Measurements from ENCODE around the gene YWHAE.
"Not testable (repeated sequence)": the region's sequence is repeated elsewhere in the genome, so short reads cannot be mapped to it uniquely, and the experiment has no call there.

YWHAE gene

DNA sequence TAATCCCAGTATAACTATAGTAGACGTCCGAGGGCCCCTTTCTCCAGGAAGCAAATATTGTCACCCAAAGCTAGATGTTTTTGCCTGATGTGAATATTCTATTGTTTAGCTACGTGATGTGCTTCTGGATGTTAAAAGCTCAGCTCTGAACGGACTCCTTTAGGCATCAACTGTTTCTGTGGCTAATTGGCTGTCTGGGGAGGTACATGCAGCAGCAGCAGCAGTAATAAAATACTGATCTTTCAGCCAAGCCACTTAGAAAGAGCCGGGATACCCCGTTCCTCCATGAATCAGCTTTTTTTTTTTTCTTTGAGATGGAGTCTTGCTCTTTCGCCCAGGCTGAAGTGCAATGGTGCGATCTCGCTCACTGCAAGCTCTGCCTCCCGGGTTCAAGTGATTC lies 77.5 kb downstream of the YWHAE start:
- no peak overlapping the region for H3K4me3 ChIP-seq (ENCODE audit: control insufficient read depth, low read depth, low read length)
- TF ChIP-seq, protein P1, sequence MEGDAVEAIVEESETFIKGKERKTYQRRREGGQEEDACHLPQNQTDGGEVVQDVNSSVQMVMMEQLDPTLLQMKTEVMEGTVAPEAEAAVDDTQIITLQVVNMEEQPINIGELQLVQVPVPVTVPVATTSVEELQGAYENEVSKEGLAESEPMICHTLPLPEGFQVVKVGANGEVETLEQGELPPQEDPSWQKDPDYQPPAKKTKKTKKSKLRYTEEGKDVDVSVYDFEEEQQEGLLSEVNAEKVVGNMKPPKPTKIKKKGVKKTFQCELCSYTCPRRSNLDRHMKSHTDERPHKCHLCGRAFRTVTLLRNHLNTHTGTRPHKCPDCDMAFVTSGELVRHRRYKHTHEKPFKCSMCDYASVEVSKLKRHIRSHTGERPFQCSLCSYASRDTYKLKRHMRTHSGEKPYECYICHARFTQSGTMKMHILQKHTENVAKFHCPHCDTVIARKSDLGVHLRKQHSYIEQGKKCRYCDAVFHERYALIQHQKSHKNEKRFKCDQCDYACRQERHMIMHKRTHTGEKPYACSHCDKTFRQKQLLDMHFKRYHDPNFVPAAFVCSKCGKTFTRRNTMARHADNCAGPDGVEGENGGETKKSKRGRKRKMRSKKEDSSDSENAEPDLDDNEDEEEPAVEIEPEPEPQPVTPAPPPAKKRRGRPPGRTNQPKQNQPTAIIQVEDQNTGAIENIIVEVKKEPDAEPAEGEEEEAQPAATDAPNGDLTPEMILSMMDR (IDR thresholded peaks at IDR 0.05; ENCODE audit: control insufficient read depth, insufficient read depth, low read depth, low read length, missing control alignments), result no peak
- no peak for DNase-seq (ENCODE audit: low read depth)

DNA sequence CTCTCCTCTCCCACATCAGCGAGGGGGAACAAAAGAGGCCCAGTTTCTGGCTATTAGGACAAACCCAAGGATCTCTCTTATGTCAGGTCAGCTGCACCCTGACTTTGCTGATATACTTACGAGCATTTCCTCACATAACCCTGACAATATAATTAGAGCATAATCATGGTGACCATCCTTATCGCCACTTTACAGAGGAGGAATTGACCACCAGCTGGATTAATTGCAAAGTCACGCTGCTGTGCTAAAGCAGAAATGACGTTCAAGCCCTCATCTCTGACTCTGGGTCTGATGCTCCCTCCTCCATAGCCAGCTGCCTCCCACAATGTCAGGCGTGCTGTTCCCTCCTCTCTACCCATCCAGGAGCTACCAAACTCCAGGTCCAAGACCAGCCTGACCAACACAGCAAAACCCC lies 78.0 kb downstream of the YWHAE start:
- no peak overlapping the region for H3K4me3 ChIP-seq (ENCODE audit: control insufficient read depth, low read depth, low read length)
- TF ChIP-seq, protein P1 (IDR thresholded peaks at IDR 0.05; ENCODE audit: control insufficient read depth, insufficient read depth, low read depth, low read length, missing control alignments), result no peak
- DNase-seq (ENCODE audit: low read depth), result no peak

DNA sequence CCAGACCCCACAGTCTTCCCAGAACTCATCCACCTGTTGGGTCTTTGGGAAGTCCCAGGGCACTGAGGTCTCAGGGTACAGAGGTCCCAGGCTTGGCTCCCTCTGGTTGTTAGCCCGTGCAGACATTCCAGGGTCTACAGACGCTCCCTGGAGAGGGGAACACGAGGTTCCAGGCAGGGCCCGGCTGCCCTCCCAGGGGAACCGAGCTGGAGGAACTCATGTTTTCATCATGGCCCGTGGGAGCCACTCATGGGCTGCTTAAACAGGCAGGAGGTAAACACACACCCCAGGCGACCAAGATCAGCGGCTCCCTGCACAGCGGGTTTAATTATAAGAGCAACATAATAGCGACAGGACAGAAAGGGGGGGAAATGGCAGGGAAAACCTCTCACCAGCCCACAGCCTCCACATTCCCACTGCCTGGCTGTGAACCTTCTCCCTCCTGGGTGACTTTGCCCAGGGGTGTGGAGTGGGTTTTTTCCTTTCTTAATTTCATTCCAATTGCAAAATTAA lies 84.1 kb downstream of the YWHAE start:
- TF ChIP-seq, protein P1 (IDR thresholded peaks at IDR 0.05; ENCODE audit: control insufficient read depth, insufficient read depth, low read depth, low read length, missing control alignments), result no peak
- H3K4me3 ChIP-seq (ENCODE audit: control insufficient read depth, low read depth, low read length), result no peak overlapping the region
- no peak for DNase-seq (ENCODE audit: low read depth)

DNA sequence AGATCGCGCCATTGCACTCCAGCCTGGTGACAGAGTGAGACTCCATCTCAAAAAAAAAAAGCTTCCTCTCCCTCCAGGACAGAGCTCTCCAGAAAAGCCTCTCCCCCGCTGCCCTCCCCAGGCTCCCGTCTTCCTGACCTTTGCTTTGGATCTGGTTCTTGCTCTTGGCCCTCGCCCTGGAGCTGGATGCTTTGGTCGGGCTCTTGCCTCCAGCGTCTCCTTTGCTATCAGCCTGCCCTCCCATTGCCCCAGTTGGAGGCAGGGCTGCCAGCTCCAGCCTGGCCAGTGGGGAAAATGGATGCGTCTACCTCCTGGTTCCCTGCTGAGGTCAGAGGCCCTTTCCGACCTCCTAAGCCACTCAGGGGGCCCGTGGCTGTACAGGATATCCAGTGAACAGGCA lies 84.6 kb downstream of the YWHAE start:
- no peak overlapping the region for H3K4me3 ChIP-seq (ENCODE audit: control insufficient read depth, low read depth, low read length)
- TF ChIP-seq, protein P1 (IDR thresholded peaks at IDR 0.05; ENCODE audit: control insufficient read depth, insufficient read depth, low read depth, low read length, missing control alignments), result no peak

DNA sequence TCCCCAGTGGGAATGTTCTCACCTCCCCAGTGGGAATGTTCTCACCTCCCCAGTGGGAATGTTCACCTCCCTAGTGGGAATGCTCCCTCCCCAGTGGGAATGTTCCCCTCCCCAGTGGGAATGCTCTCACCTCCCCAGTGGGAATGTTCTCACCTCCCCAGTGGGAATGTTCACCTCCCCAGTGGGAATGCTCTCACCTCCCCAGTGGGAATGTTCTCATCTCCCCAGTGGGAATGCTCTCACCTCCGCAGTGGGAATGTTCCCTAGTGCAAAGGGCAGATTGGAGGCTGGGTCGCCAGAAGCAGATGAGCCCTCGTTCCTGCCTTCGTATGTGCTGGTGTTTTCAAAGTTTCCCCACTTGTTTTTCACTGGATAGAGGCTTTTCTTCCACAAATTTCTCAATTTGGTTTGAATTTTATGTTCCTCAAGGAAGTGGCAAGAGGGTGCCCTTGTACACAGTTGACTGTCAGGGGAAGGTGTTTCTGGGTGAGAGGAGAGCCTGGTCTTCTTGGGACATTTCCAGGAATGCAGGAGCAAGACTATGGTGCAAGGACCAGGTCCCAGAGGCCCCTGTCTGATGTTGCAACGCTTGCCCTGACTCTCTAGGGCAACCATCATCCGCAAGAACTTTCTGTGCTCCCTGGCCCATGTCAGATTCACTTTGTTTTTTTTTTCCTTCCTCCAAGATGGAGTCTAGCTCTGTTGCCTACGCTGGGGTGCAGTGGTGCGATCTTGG lies 86.6 kb downstream of the YWHAE start:
- no peak for DNase-seq (ENCODE audit: low read depth)
- TF ChIP-seq, protein P1 (IDR thresholded peaks at IDR 0.05; ENCODE audit: control insufficient read depth, insufficient read depth, low read depth, low read length, missing control alignments), result no peak

More for the DNA sequence above, 84.6 kb downstream of the YWHAE start:
- no peak for DNase-seq (ENCODE audit: low read depth)

DNA sequence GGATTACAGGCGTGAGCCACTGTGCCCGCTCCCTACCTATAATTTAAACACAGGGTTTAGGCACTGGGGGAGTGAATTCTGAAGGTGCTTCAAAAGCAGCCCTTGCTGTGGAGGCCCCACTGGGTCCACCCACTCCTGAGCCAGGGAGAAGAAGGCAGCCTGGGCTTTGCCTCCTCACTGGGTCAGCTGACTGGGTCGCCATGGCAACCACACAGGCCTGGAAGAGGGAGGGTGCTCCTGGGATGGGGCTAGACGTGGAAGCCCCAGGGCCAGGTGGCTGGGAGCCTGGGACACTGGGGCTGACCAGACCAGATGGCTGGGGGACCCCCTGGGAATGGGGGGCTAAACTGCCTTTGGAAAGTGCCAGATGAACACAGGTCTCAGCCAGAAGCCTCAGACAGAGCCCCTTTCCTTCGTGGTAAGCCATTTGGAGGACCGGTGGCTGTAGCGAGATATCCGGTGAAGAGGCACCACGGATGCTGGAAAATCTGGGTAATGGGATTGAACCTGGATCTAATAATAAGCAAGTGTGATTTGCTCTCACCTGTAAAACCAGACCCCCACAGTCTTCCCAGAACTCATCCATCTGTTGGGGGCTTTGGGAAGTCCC lies 87.7 kb downstream of the YWHAE start:
- TF ChIP-seq, protein P1 (IDR thresholded peaks at IDR 0.05; ENCODE audit: control insufficient read depth, insufficient read depth, low read depth, low read length, missing control alignments), result no peak
- DNase-seq (ENCODE audit: low read depth), result no peak
- no peak overlapping the region for H3K4me3 ChIP-seq (ENCODE audit: control insufficient read depth, low read depth, low read length)

More for the DNA sequence above, 86.6 kb downstream of the YWHAE start:
- no peak overlapping the region for H3K4me3 ChIP-seq (ENCODE audit: control insufficient read depth, low read depth, low read length)

DNA sequence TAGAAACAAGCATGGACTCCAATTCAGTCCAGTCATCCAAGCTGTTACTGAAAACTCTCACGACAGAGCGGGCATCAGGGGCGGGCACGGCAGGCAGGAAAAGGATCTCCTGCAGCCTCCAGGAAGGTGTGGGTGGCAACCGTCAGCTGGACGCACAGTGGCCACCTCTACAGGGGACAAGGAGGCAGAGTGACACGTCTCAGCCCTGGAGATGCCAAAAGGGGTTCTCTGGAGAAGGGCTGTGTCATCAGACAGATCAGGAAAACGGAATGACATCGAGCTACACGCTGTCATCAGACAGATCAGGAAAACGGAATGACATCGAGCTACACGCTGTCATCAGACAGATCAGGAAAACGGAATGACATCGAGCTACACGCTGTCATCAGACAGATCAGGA lies 92.2 kb downstream of the YWHAE start:
- not testable (repeated sequence) for DNase-seq (ENCODE audit: low read depth); H3K4me3 ChIP-seq (ENCODE audit: control insufficient read depth, low read depth, low read length)

Data from AG09309 (cell line).